ENCODE results near the gene MN1.

Gene MN1

GRCh38 chr22:27801616-27802345 lies at the start of gene MN1:
Gene MN1, minus strand, starts transcription at chr22:27801756. Its CDS starts 1,213 bp downstream, at chr22:27800543.
- no peak within 1 kb of the TSS for H3K27ac Mint-ChIP-seq
- peaks cover 12% of the 10 kb centered on the region for H3K4me1 Mint-ChIP-seq (ENCODE audit: low read depth)
- H3K9me3 Mint-ChIP-seq (ENCODE audit: low read depth), result no peaks in the 10 kb centered on the region
- H3K27me3 Mint-ChIP-seq, result peaks cover 11% of the 10 kb centered on the region
- H3K4me3 Mint-ChIP-seq, result peak within 1 kb of the TSS; percentile 86
- H3K36me3 Mint-ChIP-seq, result no peaks in the 10 kb centered on the region

- peaks cover 5% of the 10 kb centered on the region for H3K4me1 Mint-ChIP-seq (ENCODE audit: low read depth)
- peaks cover 14% of the 10 kb centered on the region for H3K36me3 Mint-ChIP-seq
- no peaks in the 10 kb centered on the region for H3K27me3 Mint-ChIP-seq
- no peak overlapping the region for H3K27ac Mint-ChIP-seq
- H3K9me3 Mint-ChIP-seq (ENCODE audit: low read depth), result no peaks in the 10 kb centered on the region
- no peak overlapping the region for H3K4me3 Mint-ChIP-seq
Measured at GRCh38 chr22:27850000-27850521, 48.5 kb upstream of the MN1 start.

GRCh38 chr22:27848005-27848404 lies 46.4 kb upstream of the MN1 start:
- Mint-ChIP-seq H3K4me1 (ENCODE audit: low read depth) (peaks cover 5% of the 10 kb centered on the region), H3K9me3 (ENCODE audit: low read depth) (no peaks in the 10 kb centered on the region), H3K27ac (peak overlapping the region; percentile 8), H3K4me3 (no peak overlapping the region), H3K36me3 (peaks cover 15% of the 10 kb centered on the region), H3K27me3 (no peaks in the 10 kb centered on the region)

- Mint-ChIP-seq H3K36me3 (peaks cover 14% of the 10 kb centered on the region), H3K27ac (no peak overlapping the region), H3K4me3 (no peak overlapping the region), H3K27me3 (no peaks in the 10 kb centered on the region), H3K9me3 (ENCODE audit: low read depth) (no peaks in the 10 kb centered on the region), H3K4me1 (ENCODE audit: low read depth) (peaks cover 5% of the 10 kb centered on the region)
Measured at GRCh38 chr22:27846910-27847309, 45.4 kb upstream of the MN1 start.

- Mint-ChIP-seq H3K36me3 (peaks cover 15% of the 10 kb centered on the region), H3K4me1 (ENCODE audit: low read depth) (peaks cover 5% of the 10 kb centered on the region), H3K27ac (no peak overlapping the region)
Measured at GRCh38 chr22:27846248-27846757, 44.7 kb upstream of the MN1 start.

GRCh38 chr22:27845644-27846043 lies 44.1 kb upstream of the MN1 start:
- peaks cover 3% of the 10 kb centered on the region for H3K4me1 Mint-ChIP-seq (ENCODE audit: low read depth)
- H3K27me3 Mint-ChIP-seq, result no peaks in the 10 kb centered on the region
- no peak overlapping the region for H3K27ac Mint-ChIP-seq
- H3K4me3 Mint-ChIP-seq, result no peak overlapping the region
- no peaks in the 10 kb centered on the region for H3K9me3 Mint-ChIP-seq (ENCODE audit: low read depth)
- H3K36me3 Mint-ChIP-seq, result peaks cover 13% of the 10 kb centered on the region

More at GRCh38 chr22:27846248-27846757, 44.7 kb upstream of the MN1 start:
- no peaks in the 10 kb centered on the region for H3K27me3 Mint-ChIP-seq
- no peaks in the 10 kb centered on the region for H3K9me3 Mint-ChIP-seq (ENCODE audit: low read depth)
- H3K4me3 Mint-ChIP-seq, result no peak overlapping the region

- Mint-ChIP-seq H3K27me3 (no peaks in the 10 kb centered on the region), H3K36me3 (peaks cover 11% of the 10 kb centered on the region), H3K4me1 (ENCODE audit: low read depth) (peaks cover 3% of the 10 kb centered on the region), H3K27ac (no peak overlapping the region), H3K9me3 (ENCODE audit: low read depth) (no peaks in the 10 kb centered on the region), H3K4me3 (no peak overlapping the region)
Measured at GRCh38 chr22:27844656-27845591, 43.4 kb upstream of the MN1 start.

- Mint-ChIP-seq H3K36me3 (peaks cover 16% of the 10 kb centered on the region), H3K4me3 (no peak overlapping the region), H3K9me3 (ENCODE audit: low read depth) (no peaks in the 10 kb centered on the region)
Measured at GRCh38 chr22:27844256-27844655, 42.7 kb upstream of the MN1 start.

GRCh38 chr22:27843441-27843840 lies 41.9 kb upstream of the MN1 start:
- H3K9me3 Mint-ChIP-seq (ENCODE audit: low read depth), result peaks cover 3% of the 10 kb centered on the region
- H3K36me3 Mint-ChIP-seq, result peaks cover 19% of the 10 kb centered on the region
- no peaks in the 10 kb centered on the region for H3K4me1 Mint-ChIP-seq (ENCODE audit: low read depth)
- H3K4me3 Mint-ChIP-seq, result no peak overlapping the region
- no peak overlapping the region for H3K27ac Mint-ChIP-seq
- H3K27me3 Mint-ChIP-seq, result no peaks in the 10 kb centered on the region

More at GRCh38 chr22:27844256-27844655, 42.7 kb upstream of the MN1 start:
- H3K27ac Mint-ChIP-seq, result no peak overlapping the region
- no peaks in the 10 kb centered on the region for H3K27me3 Mint-ChIP-seq
- peaks cover 3% of the 10 kb centered on the region for H3K4me1 Mint-ChIP-seq (ENCODE audit: low read depth)

- Mint-ChIP-seq H3K36me3 (peaks cover 17% of the 10 kb centered on the region), H3K4me1 (ENCODE audit: low read depth) (no peaks in the 10 kb centered on the region), H3K9me3 (ENCODE audit: low read depth) (peaks cover 4% of the 10 kb centered on the region), H3K27ac (no peak overlapping the region), H3K4me3 (no peak overlapping the region), H3K27me3 (no peaks in the 10 kb centered on the region)
Measured at GRCh38 chr22:27842669-27843431, 41.3 kb upstream of the MN1 start.

GRCh38 chr22:27842201-27842600 lies 40.6 kb upstream of the MN1 start:
- no peaks in the 10 kb centered on the region for H3K27me3 Mint-ChIP-seq
- H3K4me1 Mint-ChIP-seq (ENCODE audit: low read depth), result no peaks in the 10 kb centered on the region
- H3K9me3 Mint-ChIP-seq (ENCODE audit: low read depth), result peaks cover 8% of the 10 kb centered on the region
- H3K27ac Mint-ChIP-seq, result no peak overlapping the region
- no peak overlapping the region for H3K4me3 Mint-ChIP-seq
- H3K36me3 Mint-ChIP-seq, result peaks cover 22% of the 10 kb centered on the region

- no peak overlapping the region for H3K27ac Mint-ChIP-seq
- H3K27me3 Mint-ChIP-seq, result no peaks in the 10 kb centered on the region
- no peaks in the 10 kb centered on the region for H3K4me1 Mint-ChIP-seq (ENCODE audit: low read depth)
- peaks cover 24% of the 10 kb centered on the region for H3K36me3 Mint-ChIP-seq
- H3K9me3 Mint-ChIP-seq (ENCODE audit: low read depth), result peaks cover 8% of the 10 kb centered on the region
- no peak overlapping the region for H3K4me3 Mint-ChIP-seq
Measured at GRCh38 chr22:27840436-27840835, 38.9 kb upstream of the MN1 start.

GRCh38 chr22:27839057-27839660 lies 37.6 kb upstream of the MN1 start:
- H3K9me3 Mint-ChIP-seq (ENCODE audit: low read depth), result peaks cover 8% of the 10 kb centered on the region
- H3K27me3 Mint-ChIP-seq, result no peaks in the 10 kb centered on the region
- H3K27ac Mint-ChIP-seq, result no peak overlapping the region
- no peak overlapping the region for H3K4me3 Mint-ChIP-seq
- H3K36me3 Mint-ChIP-seq, result peaks cover 24% of the 10 kb centered on the region
- H3K4me1 Mint-ChIP-seq (ENCODE audit: low read depth), result no peaks in the 10 kb centered on the region

GRCh38 chr22:27836181-27836580 lies 34.6 kb upstream of the MN1 start:
- Mint-ChIP-seq H3K27ac (no peak overlapping the region), H3K27me3 (no peaks in the 10 kb centered on the region), H3K36me3 (peaks cover 16% of the 10 kb centered on the region), H3K4me3 (no peak overlapping the region), H3K9me3 (ENCODE audit: low read depth) (peaks cover 8% of the 10 kb centered on the region), H3K4me1 (ENCODE audit: low read depth) (peaks cover 13% of the 10 kb centered on the region)

All from activated naive CD8-positive, alpha-beta T cell (primary cell).